Measurements from ENCODE around the gene PEMT. TPM values are rescaled to one million over a fixed set of nuclear protein-coding genes. Genes with fewer than 3 reads are reported as not detected.

Gene PEMT
- total RNA-seq, 1 experiment from 2014 or later, result 79.9 TPM

GRCh38 chr17:17555151-17555550 is 36.4 kb downstream of the PEMT start:
- DNase-seq (ENCODE audit: low read depth), result no peak

- no peak for DNase-seq (ENCODE audit: low read depth)
Observed at GRCh38 chr17:17554266-17554665, 37.2 kb downstream of the PEMT start.

GRCh38 chr17:17553217-17554195 is 38.0 kb downstream of the PEMT start:
- no peak for DNase-seq (ENCODE audit: low read depth)

GRCh38 chr17:17552351-17553216 is 38.9 kb downstream of the PEMT start:
- DNase-seq (ENCODE audit: low read depth), result no peak

- DNase-seq (ENCODE audit: low read depth), result no peak
Observed at GRCh38 chr17:17551361-17551760, 40.1 kb downstream of the PEMT start.

GRCh38 chr17:17549732-17550366 is 41.7 kb downstream of the PEMT start:
- no peak for DNase-seq (ENCODE audit: low read depth)

GRCh38 chr17:17548044-17548443 is 43.5 kb downstream of the PEMT start:
- DNase-seq (ENCODE audit: low read depth), result no peak

GRCh38 chr17:17547210-17547764 is 44.2 kb downstream of the PEMT start:
- no peak for DNase-seq (ENCODE audit: low read depth)

GRCh38 chr17:17546399-17547185 is 44.9 kb downstream of the PEMT start:
- DNase-seq (ENCODE audit: low read depth), result no peak

GRCh38 chr17:17545984-17546383 is 45.5 kb downstream of the PEMT start:
- no peak for DNase-seq (ENCODE audit: low read depth)

- no peak for DNase-seq (ENCODE audit: low read depth)
Observed at GRCh38 chr17:17545031-17545820, 46.3 kb downstream of the PEMT start.

GRCh38 chr17:17542906-17543635 is 48.4 kb downstream of the PEMT start:
- DNase-seq (ENCODE audit: low read depth), result no peak

GRCh38 chr17:17541640-17542001 is 49.9 kb downstream of the PEMT start:
- DNase-seq (ENCODE audit: low read depth), result no peak

GRCh38 chr17:17540935-17541639 is 50.4 kb downstream of the PEMT start:
- DNase-seq (ENCODE audit: low read depth), result no peak

- DNase-seq (ENCODE audit: low read depth), result no peak
Observed at GRCh38 chr17:17540278-17540906, 51.1 kb downstream of the PEMT start.

- no peak for DNase-seq (ENCODE audit: low read depth)
Observed at GRCh38 chr17:17539591-17539990, 51.9 kb downstream of the PEMT start.

GRCh38 chr17:17538417-17539391 is 52.8 kb downstream of the PEMT start:
- DNase-seq (ENCODE audit: low read depth), result no peak
